Heart left ventricle (tissue), 16 donors: ENCODE measurements around the gene PLCB2. TPM values are rescaled to one million over a fixed set of nuclear protein-coding genes. Genes with fewer than 3 reads are reported as not detected.

Experiments
- ATAC-seq, 4 donors: fragments of 200-7000 bp; cut with Tn5 transposase; one replicate each; pipeline ENCODE4 v1.9.1; 2020 to 2022; ENCODE audit warnings: moderate library complexity in 4 of 4, mild to moderate bottlenecking in 3 of 4, moderate number of reproducible peaks in 1 of 4
- DNase-seq, 5 donors: peaks; one replicate each; pipeline ENCODE4 v3.0.0-alpha.2; 2020
- H3K27ac ChIP-seq, 12 donors: fragments of 200-600 bp; sonication (generic) in 4 of 12; one replicate each; pipeline versions ENCODE4 v1.5.0 to v1.8.0; 2016 to 2022; ENCODE audit warnings: mild to moderate bottlenecking in 2 of 12
- H3K27me3 ChIP-seq, 9 donors: fragments of 200-600 bp; sonication (generic) in 2 of 9; one replicate each; pipeline versions ENCODE4 v1.5.1 to v1.8.0; 2016 to 2022; ENCODE audit warnings: mild to moderate bottlenecking in 3 of 9
- H3K36me3 ChIP-seq, 9 donors: fragments of 200-600 bp; sonication (generic) in 2 of 9; one replicate each; pipeline versions ENCODE4 v1.5.0 to v1.8.0; 2018 to 2022; ENCODE audit warnings: mild to moderate bottlenecking in 2 of 9
- H3K4me1 ChIP-seq, 12 donors: fragments of 200-600 bp; sonication (generic) in 4 of 12; one replicate each; pipeline versions ENCODE4 v1.5.0 to v1.8.0; 2016 to 2022; ENCODE audit warnings: mild to moderate bottlenecking in 3 of 12
- H3K4me3 ChIP-seq, 12 donors: fragments of 200-600 bp; sonication (generic) in 4 of 12; one replicate each; pipeline versions ENCODE4 v1.5.0 to v1.8.0; 2017 to 2022; ENCODE audit warnings: mild to moderate bottlenecking in 9 of 12, moderate library complexity in 4 of 12
- H3K9me3 ChIP-seq, 12 donors: fragments of 200-600 bp; sonication (generic) in 4 of 12; one replicate each; pipeline versions ENCODE4 v1.5.0 to v1.8.0; 2016 to 2022; ENCODE audit warnings: mild to moderate bottlenecking in 1 of 12
- POLR2A ChIP-seq, 2 donors: fragments of 450-650 bp; IDR thresholded peaks; one replicate each; pipeline ENCODE4 v1.6.1; 2017; ENCODE audit warnings: antibody characterized with exemption in 2 of 2, mild to moderate bottlenecking in 2 of 2, moderate library complexity in 2 of 2
- WGBS, 4 donors: extraction: QIAGEN DNeasy Blood & Tissue Kit in 2 of 4; methylation state at CpG; one replicate each; pipeline versions ENCODE4 v1.1.5 to v1.1.7; 2013 to 2018; 5-methylcytosine and 5-hydroxymethylcytosine counted together
- intact Hi-C, 10 donors: fragments of 100-400 bp; cut with DNase I; formaldehyde crosslinking; loops; one replicate each; pipeline versions ENCODE4 v1.11.1 to v1.14.2; 2022
- polyA plus RNA-seq, 2 donors: library from polyadenylated mRNA; stranded (reverse); fragments of 200-250 nt; gene quantifications; one replicate each; pipeline ENCODE4 v1.2.3, GENCODE V29; 2013
- total RNA-seq, 9 donors: library from RNA; depleted of rRNA in 2 of 9; stranded (reverse); fragments of >200 nt in 2 of 9; fragmentation: NEBNext Ultra II Directional in 3 of 9; extraction: Animal tissue kit (Norgen Biotek cat#: 25700) in 3 of 9; gene quantifications; one replicate each; pipeline versions ENCODE4 v1.1.0 to v1.2.4, GENCODE V29; 2016 to 2023
- TF ChIP-seq, protein P1 (sequence below), 12 donors: fragments of 200-600 bp; sonication (generic) in 4 of 12; IDR thresholded peaks; one replicate each; pipeline versions ENCODE4 v1.5.0 to v1.8.0; 2018 to 2022; ENCODE audit warnings: antibody characterized with exemption in 12 of 12, mild to moderate bottlenecking in 5 of 12
- donor health status: ischemic (EF 13 %, LVEDD 7.1; RV severe dilation, severe dysfunction).
- donor health status: healthy with polysubstance abuse.
- donor health status: DM: no; HTN: yes; CAD: no.
- donor health status: DM: no; HTN: no; CAD: no.
- donor health status: ischemic (EF 25% LVEDD 6.9; RV normal size, moderate dysfunction).
- donor health status: ischemic (EF 25% LVEDD 5.7; RV mildly dilated, moderate dysfunction).
- donor health status: healthy.
- donor health status: DM: yes; HTN: yes; CAD: no.
- donor health status: ischemic (EF 35%, LVEDD 5.7; RV mildly dilated, moderate dysfunction).
- donor health status: nonischemic (EF 11% LVEDD 7.7; RV severe dilation, severe dysfunction).
- donor health status: DM: yes; HTN: yes; CAD: no.
- donor health status: PGD.
- donor health status: ischemic (EF 29% LVEDD 5.4; RV normal size, mild dysfunction).
- donor health status: nonischemic (EF 23%, LVEDD 6.1; RV moderate dilation, normal function).

PLCB2 gene
- total and polyA plus RNA-seq, 11 donors: 1.6 to 46.2 (median 4.8) TPM

DNA sequence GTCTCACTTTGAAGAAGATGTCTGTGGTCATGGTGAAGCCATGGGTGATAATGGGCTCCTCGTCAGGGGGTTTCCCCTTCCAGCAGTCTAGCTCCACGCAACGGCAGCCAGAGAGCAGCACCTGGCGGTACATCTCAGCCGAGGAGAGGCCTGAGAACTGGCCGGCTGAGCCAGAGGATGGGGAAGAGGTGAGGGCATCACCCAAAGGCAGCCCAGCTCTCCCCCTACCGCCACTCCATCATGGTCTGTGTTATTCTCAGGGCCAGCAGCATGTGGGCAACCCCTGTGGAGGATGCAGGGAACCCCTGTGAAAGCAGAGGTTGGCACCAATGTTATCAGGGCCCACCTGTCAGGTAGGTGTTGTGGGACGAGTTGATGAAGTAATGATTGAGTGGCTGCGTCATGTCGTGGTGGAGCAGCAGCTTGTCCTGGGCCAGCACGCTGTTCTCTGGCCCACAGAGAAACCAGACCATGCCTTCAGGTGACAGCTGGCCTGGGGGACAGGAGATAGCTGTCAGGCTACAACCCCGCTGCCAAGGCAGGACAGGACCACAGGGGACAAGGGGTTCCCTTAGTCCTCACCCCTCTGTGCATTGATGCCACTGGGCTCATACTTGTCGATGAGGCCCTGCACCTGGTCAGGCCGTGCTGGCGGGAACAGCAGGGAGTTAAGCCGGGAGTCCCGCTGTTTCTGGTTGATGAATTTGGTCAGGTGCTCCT lies 9.4 kb downstream of the PLCB2 start:
- 90 to 95% (median 92%) methylated on average over 15 to 17 of the region's 17 CpGs for WGBS, 4 donors
- TF ChIP-seq, protein P1, sequence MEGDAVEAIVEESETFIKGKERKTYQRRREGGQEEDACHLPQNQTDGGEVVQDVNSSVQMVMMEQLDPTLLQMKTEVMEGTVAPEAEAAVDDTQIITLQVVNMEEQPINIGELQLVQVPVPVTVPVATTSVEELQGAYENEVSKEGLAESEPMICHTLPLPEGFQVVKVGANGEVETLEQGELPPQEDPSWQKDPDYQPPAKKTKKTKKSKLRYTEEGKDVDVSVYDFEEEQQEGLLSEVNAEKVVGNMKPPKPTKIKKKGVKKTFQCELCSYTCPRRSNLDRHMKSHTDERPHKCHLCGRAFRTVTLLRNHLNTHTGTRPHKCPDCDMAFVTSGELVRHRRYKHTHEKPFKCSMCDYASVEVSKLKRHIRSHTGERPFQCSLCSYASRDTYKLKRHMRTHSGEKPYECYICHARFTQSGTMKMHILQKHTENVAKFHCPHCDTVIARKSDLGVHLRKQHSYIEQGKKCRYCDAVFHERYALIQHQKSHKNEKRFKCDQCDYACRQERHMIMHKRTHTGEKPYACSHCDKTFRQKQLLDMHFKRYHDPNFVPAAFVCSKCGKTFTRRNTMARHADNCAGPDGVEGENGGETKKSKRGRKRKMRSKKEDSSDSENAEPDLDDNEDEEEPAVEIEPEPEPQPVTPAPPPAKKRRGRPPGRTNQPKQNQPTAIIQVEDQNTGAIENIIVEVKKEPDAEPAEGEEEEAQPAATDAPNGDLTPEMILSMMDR (IDR thresholded peaks at IDR 0.05): no peak
- TF ChIP-seq POLR2A (IDR thresholded peaks at IDR 0.05): no peak
- ATAC-seq (no peak), DNase-seq (peak in 2 of 5 donors; percentile 26 to 48)
- peaks cover 0 to 13% (median 0%) of the 10 kb centered on the region in 12 donors for H3K9me3 ChIP-seq
- intact Hi-C loops: no loop called here
- H3K27ac ChIP-seq: no peak overlapping the region
- no peak overlapping the region for H3K4me3 ChIP-seq
- no peaks in the 10 kb centered on the region for H3K27me3 ChIP-seq
- peaks cover 0 to 85% (median 0%) of the 10 kb centered on the region in 9 donors for H3K36me3 ChIP-seq
- H3K4me1 ChIP-seq: peaks cover 0 to 43% (median 17%) of the 10 kb centered on the region in 12 donors

DNA sequence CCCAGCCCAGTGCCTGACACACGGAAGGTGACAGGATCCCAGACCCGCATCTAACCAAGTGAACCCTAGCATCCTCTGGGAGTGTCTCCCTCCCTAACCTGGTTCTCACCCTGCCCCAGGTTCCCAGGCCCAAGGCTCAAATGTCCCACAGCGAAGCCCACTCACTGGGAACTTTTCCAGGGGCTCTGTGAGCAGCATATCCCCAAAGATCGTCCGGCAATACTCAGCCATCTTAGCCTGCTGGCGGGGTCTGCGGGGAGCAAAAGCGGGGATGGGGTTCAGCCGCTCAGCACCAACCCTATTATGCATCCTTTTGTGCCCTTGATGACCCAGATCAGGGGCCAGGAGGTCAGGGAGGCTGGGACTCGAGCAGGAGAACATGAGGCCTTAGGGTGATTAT lies 10.4 kb downstream of the PLCB2 start:
- Histone ChIP-seq H3K4me1 (peaks cover 0 to 51% (median 17%) of the 10 kb centered on the region in 12 donors), H3K9me3 (peaks cover 0 to 13% (median 0%) of the 10 kb centered on the region in 12 donors), H3K27ac (no peak overlapping the region), H3K4me3 (no peak overlapping the region), H3K27me3 (no peaks in the 10 kb centered on the region), H3K36me3 (peaks cover 0 to 85% (median 0%) of the 10 kb centered on the region in 9 donors)
- intact Hi-C loops: no loop called here
- 92 to 97% (median 95%) methylated on average over 8 to 10 of the region's 10 CpGs for WGBS, 4 donors
- DNase-seq: peak in 2 of 5 donors; percentile 11 to 20
- TF ChIP-seq, protein P1 (IDR thresholded peaks at IDR 0.05): no peak
- no peak for TF ChIP-seq POLR2A (IDR thresholded peaks at IDR 0.05)
- ATAC-seq: no peak

DNA sequence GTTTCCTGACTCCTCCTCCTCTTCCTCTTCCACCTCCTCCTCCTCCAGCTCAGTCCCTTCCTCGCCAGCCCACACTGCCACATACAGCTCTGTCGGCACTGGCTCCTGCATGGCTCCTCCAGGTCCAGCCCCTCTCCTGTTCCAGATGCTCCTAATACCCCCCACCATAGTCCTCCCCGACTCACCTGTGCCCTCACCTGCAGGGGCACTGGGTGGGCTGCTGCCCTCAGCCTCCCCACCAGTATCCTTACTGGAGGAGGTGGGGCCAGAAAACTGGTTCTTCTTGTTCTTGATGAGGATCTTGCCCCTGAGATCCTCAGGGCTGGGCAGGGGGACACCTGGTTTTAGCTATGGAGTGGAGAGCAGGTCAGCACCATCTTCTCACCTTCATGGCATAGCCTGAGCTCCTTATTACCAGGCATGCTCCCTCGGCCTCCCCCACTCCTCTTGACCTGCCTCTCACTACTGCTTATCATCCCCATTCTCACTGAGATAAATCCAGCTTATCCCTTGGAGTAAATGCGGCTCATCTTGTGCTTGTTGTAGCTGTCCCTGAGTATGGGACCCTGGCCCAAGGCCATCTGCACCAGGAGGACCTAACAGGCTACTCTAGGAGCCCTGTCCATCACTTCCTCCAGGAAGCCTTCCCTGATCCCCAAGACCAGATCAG lies 11.0 kb downstream of the PLCB2 start:
- Histone ChIP-seq H3K27me3 (no peaks in the 10 kb centered on the region), H3K4me1 (peaks cover 0 to 51% (median 15%) of the 10 kb centered on the region in 12 donors), H3K27ac (peak overlapping the region in 7 of 12 donors; percentile 17 to 75 (median 57)), H3K36me3 (peaks cover 0 to 85% (median 0%) of the 10 kb centered on the region in 9 donors), H3K4me3 (no peak overlapping the region), H3K9me3 (peaks cover 0 to 13% (median 0%) of the 10 kb centered on the region in 12 donors)
- TF ChIP-seq, protein P1 (IDR thresholded peaks at IDR 0.05): no peak
- TF ChIP-seq POLR2A (IDR thresholded peaks at IDR 0.05): no peak
- intact Hi-C loops: no loop called here
- DNase-seq: peak in 2 of 5 donors; percentile 24 to 33
- 55 to 62% (median 60%) methylated on average over 5 of the region's 5 CpGs for WGBS, 4 donors
- peak in 2 of 4 donors; percentile 1 to 2 for ATAC-seq
